ENCODE results near the gene FCHSD2. TPM values are rescaled to one million over a fixed set of nuclear protein-coding genes. Genes with fewer than 3 reads are reported as not detected.
"Not testable (repeated sequence)": the region's sequence is repeated elsewhere in the genome, so short reads cannot be mapped to it uniquely, and the experiment has no call there.

Gene FCHSD2
- total RNA-seq, 4 donors from 2014 or later = 6.7 to 95.7 (median 10.2) TPM

DNA sequence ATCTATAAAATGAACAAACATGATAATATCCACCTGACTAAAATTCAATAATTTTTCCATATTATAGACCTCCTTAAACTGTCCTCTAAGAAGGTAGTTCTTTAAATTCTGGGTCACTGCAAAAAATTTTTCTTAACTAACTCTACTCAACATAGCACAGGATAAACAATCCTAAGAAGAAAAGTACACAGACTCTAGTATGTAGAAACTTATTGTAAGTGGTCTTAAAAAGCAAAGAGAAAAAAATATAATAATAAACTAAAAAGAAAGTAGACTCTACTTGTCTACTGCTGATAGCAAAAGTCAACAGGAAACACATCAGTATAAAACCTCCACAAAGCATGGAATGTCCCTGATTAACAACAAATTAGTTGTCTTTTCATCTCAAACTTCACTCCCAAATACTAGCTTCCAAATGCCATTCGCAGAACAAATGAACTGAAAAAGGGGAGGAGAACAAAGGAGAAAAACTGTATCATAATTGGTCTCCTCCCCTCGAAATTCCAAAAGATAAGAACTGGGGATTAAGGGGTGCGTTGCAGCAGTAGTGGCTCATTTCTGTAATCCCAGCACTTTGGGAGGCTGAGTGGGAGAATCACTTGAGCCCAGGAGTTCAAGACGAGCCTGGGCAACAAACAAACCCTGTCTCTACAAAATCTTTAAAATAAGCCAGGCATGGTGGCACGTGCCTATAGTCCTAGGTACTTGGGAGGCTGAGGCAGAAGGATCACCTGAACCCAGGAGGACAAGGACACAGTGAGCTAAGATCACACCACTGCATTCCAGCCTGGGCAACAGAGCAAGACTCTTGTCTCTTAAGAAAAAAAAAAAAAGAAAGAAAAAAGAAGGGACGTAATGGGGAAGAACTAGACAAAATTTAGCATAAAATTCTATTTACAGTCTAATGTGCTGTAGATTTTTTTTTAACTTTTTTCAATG is 6.5 kb downstream of the FCHSD2 start:
- TF ChIP-seq POLR2A (IDR thresholded peaks at IDR 0.05) = no peak
- TF ChIP-seq, protein P1, sequence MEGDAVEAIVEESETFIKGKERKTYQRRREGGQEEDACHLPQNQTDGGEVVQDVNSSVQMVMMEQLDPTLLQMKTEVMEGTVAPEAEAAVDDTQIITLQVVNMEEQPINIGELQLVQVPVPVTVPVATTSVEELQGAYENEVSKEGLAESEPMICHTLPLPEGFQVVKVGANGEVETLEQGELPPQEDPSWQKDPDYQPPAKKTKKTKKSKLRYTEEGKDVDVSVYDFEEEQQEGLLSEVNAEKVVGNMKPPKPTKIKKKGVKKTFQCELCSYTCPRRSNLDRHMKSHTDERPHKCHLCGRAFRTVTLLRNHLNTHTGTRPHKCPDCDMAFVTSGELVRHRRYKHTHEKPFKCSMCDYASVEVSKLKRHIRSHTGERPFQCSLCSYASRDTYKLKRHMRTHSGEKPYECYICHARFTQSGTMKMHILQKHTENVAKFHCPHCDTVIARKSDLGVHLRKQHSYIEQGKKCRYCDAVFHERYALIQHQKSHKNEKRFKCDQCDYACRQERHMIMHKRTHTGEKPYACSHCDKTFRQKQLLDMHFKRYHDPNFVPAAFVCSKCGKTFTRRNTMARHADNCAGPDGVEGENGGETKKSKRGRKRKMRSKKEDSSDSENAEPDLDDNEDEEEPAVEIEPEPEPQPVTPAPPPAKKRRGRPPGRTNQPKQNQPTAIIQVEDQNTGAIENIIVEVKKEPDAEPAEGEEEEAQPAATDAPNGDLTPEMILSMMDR (IDR thresholded peaks at IDR 0.05) = no peak
- Histone ChIP-seq H3K27ac (no peak overlapping the region), H3K4me1 (peaks cover 0 to 20% (median 3%) of the 10 kb centered on the region in 4 donors), H3K4me3 (no peak overlapping the region), H3K9me3 (no peaks in the 10 kb centered on the region), H3K36me3 (no peaks in the 10 kb centered on the region), H3K27me3 (no peaks in the 10 kb centered on the region)
- DNase-seq = peak in 1 of 3 donors; percentile 17

DNA sequence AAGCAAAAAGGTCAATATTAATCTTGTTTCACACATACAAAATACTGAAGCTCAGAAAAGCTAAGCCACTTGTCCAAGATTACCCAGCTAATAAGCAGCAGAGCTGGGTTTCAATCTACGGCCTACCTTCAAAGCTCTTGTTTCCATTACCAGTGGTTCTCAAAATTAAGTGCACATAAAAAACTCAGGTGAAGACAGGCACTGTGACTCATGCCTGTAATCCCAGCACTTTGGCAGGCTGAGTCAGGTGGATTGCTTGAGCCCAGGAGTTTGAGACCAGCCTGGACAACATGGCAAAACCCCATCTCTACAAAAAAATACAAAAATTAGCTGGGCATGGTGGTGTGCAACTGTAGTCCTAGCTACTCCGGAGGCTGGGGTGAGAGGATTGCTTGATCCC is 9.8 kb downstream of the FCHSD2 start:
- H3K9me3 ChIP-seq, H3K36me3 ChIP-seq, H3K27me3 ChIP-seq, H3K27ac ChIP-seq, DNase-seq, H3K4me1 ChIP-seq, H3K4me3 ChIP-seq: not testable (repeated sequence)

DNA sequence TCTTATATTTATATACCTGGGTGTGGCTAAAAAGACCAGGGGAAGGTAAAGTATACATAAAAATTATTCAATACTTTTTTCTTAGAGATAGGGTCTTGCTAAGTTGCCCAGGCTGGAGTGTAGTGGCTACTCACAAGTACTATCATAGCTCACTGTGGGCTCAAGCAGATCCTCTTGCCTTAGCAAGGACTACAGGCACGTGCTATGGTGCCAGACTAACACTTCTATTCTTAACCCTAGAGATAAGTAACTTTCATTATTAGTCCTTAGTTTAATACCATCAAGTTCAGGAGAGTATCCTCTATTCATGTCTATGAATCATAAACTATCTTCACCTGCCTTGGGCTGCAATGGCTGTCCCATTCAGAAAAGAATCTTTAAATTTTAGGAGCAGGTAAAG is 11.9 kb downstream of the FCHSD2 start:
- TF ChIP-seq POLR2A (IDR thresholded peaks at IDR 0.05) = no peak
- TF ChIP-seq, protein P1 (IDR thresholded peaks at IDR 0.05) = no peak
- no peaks in the 10 kb centered on the region for H3K4me1 ChIP-seq
- H3K27me3 ChIP-seq = no peaks in the 10 kb centered on the region
- H3K36me3 ChIP-seq = no peaks in the 10 kb centered on the region
- H3K4me3 ChIP-seq = no peak overlapping the region
- no peak overlapping the region for H3K27ac ChIP-seq
- DNase-seq = no peak
- no peaks in the 10 kb centered on the region for H3K9me3 ChIP-seq

DNA sequence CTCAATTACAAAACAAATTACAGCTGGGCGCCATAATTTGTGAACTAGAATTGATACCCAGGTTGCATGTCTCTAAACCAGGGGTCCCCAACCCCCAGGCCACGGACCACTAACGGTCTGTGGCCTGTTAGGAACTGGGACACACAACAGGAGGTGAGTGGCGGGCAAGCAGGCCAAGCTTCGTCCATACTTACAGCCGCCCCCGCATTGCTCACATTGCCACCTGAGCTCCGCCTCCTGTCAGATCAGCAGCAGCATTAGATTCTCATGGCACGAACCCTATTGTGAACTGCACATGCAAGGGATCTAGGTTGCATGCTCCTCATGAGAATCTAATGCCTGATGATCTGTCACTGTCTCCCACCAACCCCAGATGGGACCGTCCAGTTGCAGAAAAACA is 12.9 kb downstream of the FCHSD2 start:
- no peak for DNase-seq
- Histone ChIP-seq H3K36me3 (no peaks in the 10 kb centered on the region), H3K27ac (no peak overlapping the region), H3K9me3 (no peaks in the 10 kb centered on the region), H3K27me3 (no peaks in the 10 kb centered on the region), H3K4me3 (no peak overlapping the region), H3K4me1 (no peaks in the 10 kb centered on the region)
- TF ChIP-seq, protein P1 (IDR thresholded peaks at IDR 0.05) = no peak
- no peak for TF ChIP-seq POLR2A (IDR thresholded peaks at IDR 0.05)

DNA sequence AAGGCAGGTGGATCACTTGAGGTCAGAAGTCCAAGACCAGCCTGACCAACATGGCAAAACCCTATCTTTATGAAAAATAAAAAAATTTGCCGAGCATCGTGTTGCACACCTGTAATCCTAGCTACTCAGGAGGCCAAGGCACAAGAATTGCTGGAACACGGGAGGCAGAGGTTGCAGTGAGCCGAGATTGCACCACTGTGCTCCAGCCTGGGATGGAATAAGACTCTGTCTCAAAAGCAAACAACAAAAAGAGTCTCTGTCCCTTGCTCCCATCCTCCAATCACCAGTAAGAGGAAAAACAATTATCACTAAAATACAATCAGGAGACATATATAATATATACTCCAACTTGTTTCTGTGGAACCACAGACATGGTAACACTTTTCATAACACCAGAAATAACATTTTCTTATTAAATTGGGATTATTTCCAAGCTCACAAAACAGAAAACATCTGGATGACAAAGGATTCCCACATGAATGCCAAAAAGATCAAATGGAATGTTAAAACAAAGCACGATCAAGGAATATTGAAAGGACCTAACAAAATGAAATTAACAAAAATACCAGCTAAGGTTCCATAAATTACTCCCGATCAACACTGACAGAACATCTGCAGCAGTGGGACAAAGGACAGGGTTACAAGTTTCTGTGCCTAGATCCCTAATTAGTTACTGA is 15.2 kb downstream of the FCHSD2 start:
- no peak for DNase-seq
- Histone ChIP-seq H3K36me3 (no peaks in the 10 kb centered on the region), H3K27me3 (no peaks in the 10 kb centered on the region), H3K27ac (no peak overlapping the region), H3K4me1 (no peaks in the 10 kb centered on the region), H3K4me3 (no peak overlapping the region), H3K9me3 (no peaks in the 10 kb centered on the region)
- no peak for TF ChIP-seq POLR2A (IDR thresholded peaks at IDR 0.05)
- TF ChIP-seq, protein P1 (IDR thresholded peaks at IDR 0.05) = no peak

DNA sequence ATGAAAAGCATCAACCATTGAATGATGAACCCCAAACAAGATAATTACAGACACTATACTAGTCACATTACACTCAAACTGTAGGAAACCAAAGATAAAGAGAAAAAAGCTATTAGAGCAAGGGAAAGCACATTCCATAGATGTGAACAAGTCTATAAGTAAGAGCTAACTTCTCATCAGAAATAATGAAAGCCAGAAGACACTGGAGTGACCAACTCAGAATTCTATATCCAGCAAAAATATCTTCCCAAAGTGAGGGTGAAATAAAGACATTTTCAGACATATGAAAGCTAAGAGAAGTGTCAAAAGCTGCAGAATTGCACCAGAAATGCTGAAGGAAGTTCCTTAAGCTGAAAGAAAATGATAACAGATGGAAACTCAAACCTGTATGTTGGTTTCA is 17.3 kb downstream of the FCHSD2 start:
- no peaks in the 10 kb centered on the region for H3K36me3 ChIP-seq
- H3K27ac ChIP-seq = no peak overlapping the region
- H3K4me3 ChIP-seq = no peak overlapping the region
- H3K4me1 ChIP-seq = no peaks in the 10 kb centered on the region
- no peaks in the 10 kb centered on the region for H3K27me3 ChIP-seq
- TF ChIP-seq POLR2A (IDR thresholded peaks at IDR 0.05) = no peak
- TF ChIP-seq, protein P1 (IDR thresholded peaks at IDR 0.05) = no peak
- DNase-seq = no peak
- no peaks in the 10 kb centered on the region for H3K9me3 ChIP-seq

DNA sequence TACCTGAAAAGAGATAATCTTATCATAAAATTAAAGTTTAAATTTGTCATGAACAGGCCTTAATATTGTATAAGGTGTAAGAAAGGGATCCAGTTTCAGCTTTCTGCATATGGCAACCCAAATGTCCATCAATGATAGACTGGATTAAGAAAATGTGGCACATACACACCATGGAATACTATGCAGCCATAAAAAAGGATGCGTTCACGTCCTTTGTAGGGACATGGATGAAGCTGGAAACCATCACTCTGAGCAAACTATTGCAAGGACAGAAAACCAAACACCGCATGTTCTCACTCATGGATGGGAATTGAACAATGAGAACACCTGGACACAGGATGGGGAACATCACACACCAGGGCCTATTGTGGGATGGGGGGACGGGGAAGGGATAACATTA is 18.2 kb downstream of the FCHSD2 start:
- H3K36me3 ChIP-seq, H3K27ac ChIP-seq, DNase-seq, H3K4me1 ChIP-seq, H3K9me3 ChIP-seq, H3K27me3 ChIP-seq, H3K4me3 ChIP-seq: not testable (repeated sequence)
